Ishikawa (cell line): ENCODE data around the gene CPA2.

Experiments used
- CEBPB ChIP-seq: IDR thresholded peaks from 2 replicates; pipeline ENCODE4 v1.6.1; 2012
- CREB1 ChIP-seq: IDR thresholded peaks from 2 replicates; pipeline ENCODE4 v1.6.1; 2012; ENCODE audit warnings: low read depth
- EGR1 ChIP-seq: IDR thresholded peaks from 2 replicates; pipeline ENCODE4 v1.6.1; 2012
- EP300 ChIP-seq: IDR thresholded peaks from 2 replicates; pipeline ENCODE4 v1.6.1; 2012; ENCODE audit warnings: borderline replicate concordance
- FOXM1 ChIP-seq: IDR thresholded peaks from 2 replicates; pipeline ENCODE4 v1.6.1; 2012; ENCODE audit warnings: low read depth, borderline replicate concordance
- MAX ChIP-seq: IDR thresholded peaks from 2 replicates; pipeline ENCODE4 v1.6.1; 2012
- RAD21 ChIP-seq: IDR thresholded peaks from 2 replicates; pipeline ENCODE4 v1.6.1; 2012; ENCODE audit warnings: low read depth
- REST ChIP-seq: IDR thresholded peaks from 2 replicates; pipeline ENCODE4 v1.6.1; 2012; ENCODE audit warnings: low read depth, mild to moderate bottlenecking
- TAF1 ChIP-seq: IDR thresholded peaks from 2 replicates; pipeline ENCODE4 v1.6.1; 2012; ENCODE audit warnings: low read depth, mild to moderate bottlenecking
- TEAD4 ChIP-seq: IDR thresholded peaks from 2 replicates; pipeline ENCODE4 v1.6.1; 2012
- USF1 ChIP-seq: IDR thresholded peaks from 2 replicates; pipeline ENCODE4 v1.6.1; 2012
- YY1 ChIP-seq: IDR thresholded peaks from 2 replicates; pipeline ENCODE4 v1.6.1; 2012; ENCODE audit warnings: low read depth
- ZBTB7A ChIP-seq: IDR thresholded peaks from 2 replicates; pipeline ENCODE4 v1.6.1; 2012; ENCODE audit warnings: low read depth

- TF ChIP-seq RAD21 (peak; percentile 45), EP300 (no peak), YY1 (no peak), TAF1 (no peak), TEAD4 (no peak), REST (no peak), CREB1 (no peak), FOXM1 (no peak), CEBPB (no peak), USF1 (no peak), EGR1 (no peak), ZBTB7A (no peak), MAX (no peak)
These were observed 11.3 kb downstream of the CPA2 start for GRCh38 chr7:130277763-130278643.
